Eye (tissue), 1 donor: Measurements from ENCODE around the gene GRAMD4.

ENCODE experiments used
- DNase-seq: peaks from one replicate; pipeline ENCODE4 v3.0.0-alpha.2; 2015

The GRAMD4 gene

GRCh38 chr22:46598737-46599424, 21.3 kb upstream of the GRAMD4 start:
- no peak for DNase-seq

DNA sequence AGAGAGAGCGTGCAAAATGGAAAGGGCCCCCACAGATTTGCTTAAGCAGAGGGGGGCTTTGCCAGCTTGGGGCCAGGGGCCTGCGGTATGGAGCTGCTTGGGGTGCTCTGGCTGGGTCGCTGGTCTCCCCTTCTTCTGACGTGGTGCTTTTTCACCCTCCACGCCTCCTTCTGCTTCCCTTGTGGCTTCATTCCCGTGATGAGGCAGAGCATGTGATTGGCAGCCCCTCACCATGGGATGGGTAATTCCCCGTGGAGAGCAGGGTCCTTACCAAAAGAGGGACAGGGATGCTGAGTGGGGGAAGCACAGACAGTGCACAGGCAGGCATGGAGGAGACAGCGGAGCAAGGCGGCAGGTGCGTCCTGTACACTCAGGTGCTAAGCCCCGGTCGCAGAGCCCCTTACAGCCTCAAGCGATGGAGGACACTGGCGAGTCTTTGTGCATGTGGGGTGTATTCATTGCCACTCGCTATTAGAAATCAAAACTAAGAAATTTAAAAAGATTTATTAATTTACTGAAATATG, 19.9 kb upstream of the GRAMD4 start:
- no peak for DNase-seq

DNA sequence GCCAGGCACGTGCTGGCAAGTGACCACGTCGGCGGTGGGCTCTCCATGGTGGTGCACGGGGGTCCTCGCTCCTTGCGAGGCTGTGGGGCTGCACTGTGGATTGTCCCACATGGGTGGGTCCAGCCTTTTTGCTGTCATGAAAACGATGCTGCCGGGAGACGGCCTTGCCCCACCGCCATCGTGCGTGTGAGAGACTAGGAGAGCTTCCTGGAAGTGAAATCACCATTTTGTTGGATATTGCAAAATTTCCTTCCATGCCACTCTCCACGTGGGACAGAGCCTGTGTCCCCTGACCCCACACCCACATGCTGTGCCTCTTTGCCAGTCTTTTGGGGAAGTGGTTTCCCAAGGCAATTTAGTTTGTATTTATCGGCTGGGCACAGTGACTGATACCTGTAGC, 18.2 kb upstream of the GRAMD4 start:
- no peak for DNase-seq

DNA sequence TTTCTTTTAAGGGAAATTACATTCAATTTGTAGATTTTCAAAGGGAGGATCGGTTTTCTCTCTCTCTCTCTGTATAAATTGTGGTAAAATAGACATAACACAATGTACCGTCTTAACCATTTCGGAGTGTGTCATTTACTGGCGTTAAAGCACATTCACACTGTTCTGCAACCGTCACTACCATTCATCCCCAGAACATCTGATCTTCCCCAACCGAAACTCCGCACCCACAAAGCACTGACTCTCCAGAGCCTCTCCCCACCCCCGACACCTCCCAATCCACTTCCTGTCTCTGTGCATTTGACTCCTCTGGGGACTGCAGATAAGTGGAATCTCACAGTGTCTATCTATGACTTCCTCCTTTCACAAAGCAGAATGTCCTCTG, 15.9 kb upstream of the GRAMD4 start:
- no peak for DNase-seq

- no peak for DNase-seq
Measured at GRCh38 chr22:46605117-46605516, 15.1 kb upstream of the GRAMD4 start.

- no peak for DNase-seq
Measured at GRCh38 chr22:46606886-46607285, 13.3 kb upstream of the GRAMD4 start.

- DNase-seq, result no peak
Measured at GRCh38 chr22:46607483-46608114, 12.6 kb upstream of the GRAMD4 start.

- DNase-seq, result no peak
Measured at GRCh38 chr22:46609175-46609690, 11.0 kb upstream of the GRAMD4 start.

- no peak for DNase-seq
Measured at GRCh38 chr22:46609724-46610201, 10.4 kb upstream of the GRAMD4 start.

GRCh38 chr22:46610356-46610755, 9.8 kb upstream of the GRAMD4 start:
- no peak for DNase-seq

- no peak for DNase-seq
Measured at GRCh38 chr22:46611189-46611588, 9.0 kb upstream of the GRAMD4 start.

GRCh38 chr22:46612341-46612903, 7.8 kb upstream of the GRAMD4 start:
- no peak for DNase-seq

DNA sequence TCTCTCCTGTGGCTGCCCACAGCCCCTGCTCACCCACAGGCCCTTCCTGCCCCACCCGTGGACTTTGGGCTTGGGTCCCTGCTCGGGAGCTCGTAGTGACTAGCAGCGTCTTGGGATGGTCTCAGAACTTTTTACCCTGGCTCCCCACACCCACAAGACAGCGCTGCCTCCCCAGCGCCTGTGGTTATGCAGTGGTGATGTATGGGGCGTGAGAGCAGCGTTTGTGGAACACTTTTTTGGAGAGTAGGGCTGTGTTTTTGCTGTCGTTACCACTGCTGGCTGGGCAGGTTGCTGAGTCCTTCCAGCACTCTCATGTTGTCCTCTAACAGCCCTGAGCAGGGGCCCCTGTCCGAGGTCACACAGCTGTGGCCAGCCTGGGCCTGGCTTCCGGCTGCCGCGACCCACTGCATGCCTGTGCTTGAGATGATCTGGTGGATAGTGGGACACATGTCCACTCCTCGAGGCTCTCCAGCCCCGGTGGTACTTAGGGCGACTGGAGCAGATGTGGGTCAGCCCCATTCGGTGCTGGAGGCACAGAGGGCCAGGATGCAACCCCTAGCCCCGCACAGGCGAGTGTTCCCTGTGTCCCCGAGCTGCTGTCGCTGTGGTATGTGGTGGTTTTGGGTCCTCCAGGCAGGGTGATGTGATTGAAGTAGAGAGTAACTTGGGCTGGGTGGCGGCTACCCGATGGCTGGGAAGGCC, 7.1 kb upstream of the GRAMD4 start:
- DNase-seq, result peak; percentile 37

- peak; percentile 42 for DNase-seq
Measured at GRCh38 chr22:46613606-46614021, 6.6 kb upstream of the GRAMD4 start.

GRCh38 chr22:46614025-46614931, 5.9 kb upstream of the GRAMD4 start:
- DNase-seq, result no peak

DNA sequence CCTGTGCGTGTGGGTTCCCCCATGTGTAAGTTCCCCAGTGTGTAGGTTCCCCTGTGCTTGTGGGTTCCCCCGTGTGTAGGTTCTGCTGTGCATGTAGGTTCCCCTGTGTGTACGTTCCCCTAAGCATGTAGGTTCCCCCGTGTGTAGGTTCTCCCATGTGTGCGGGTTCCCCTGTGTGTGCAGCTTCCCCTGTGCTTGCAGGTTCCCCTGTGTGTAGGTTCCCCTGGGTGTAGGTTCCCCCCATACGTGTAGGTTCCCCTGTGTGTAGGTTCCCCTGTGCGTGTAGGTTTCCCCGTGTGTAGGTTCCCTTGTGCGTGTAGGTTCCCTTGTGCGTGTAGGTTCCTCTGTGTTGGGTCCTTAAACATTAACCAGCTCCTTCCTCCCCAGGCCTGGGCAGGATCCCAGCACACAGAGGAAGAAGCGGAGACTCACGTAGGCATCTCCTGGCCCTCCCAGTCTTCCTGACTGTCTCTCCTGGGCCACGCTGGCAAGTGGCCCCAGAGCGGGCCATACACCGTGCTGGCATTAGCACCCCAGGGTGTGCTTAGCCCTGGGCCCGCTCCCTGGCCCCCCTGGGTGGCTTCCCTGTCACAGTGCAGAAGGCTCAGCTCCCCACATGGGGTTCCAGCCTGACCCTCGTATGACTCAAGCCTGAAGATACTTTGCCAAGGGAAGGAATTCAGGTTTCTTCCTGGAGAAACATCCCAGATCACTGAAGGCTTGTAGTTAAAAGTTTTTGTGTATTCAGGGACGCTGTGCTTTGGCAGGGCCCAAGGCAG, 2.8 kb upstream of the GRAMD4 start:
- DNase-seq, result no peak

DNA sequence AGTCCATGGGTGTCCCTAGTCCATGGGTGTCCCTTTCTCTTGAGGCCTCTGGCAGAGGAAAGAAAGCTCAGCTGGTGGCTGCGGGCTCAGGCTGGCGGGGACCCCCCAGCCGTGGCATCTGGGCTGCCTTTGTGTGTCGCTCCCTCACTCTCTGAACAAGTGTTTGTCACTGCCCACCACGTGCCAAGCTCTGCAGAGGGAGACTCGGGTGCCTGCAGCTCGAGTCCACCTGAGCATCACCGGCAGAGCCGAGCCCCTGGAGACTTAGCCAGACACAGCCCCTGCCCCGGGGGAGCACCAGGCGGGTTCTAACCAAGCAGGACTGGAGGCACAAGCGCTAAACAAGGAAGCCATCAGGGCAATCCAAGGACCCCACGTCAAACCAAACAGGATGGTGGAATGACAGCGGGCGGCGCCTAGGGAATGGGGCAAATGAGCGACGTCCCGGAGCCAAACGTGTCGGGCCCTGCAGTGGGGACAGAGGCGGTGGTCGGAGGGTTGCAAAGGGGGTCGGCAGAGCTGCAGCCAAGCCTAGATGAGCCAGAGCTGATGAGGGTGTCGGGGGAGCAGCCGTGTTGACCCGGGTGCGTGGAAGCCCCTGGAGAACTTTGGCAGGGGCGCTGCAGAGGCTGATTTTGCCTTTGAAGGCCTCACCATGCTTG, 2.1 kb upstream of the GRAMD4 start:
- DNase-seq, result no peak

- no peak for DNase-seq
Measured at GRCh38 chr22:46618667-46619066, 1.5 kb upstream of the GRAMD4 start.

- DNase-seq, result peak; percentile 14
Measured at GRCh38 chr22:46619240-46619829, 851 bp upstream of the GRAMD4 start.

GRCh38 chr22:46620588-46621242, 529 bp downstream of the GRAMD4 start:
- DNase-seq, result no peak
